K562 (cell line): ENCODE data around the gene PIWIL1. TPM values are rescaled to one million over a fixed set of nuclear protein-coding genes. Genes with fewer than 3 reads are reported as not detected.

ENCODE experiments used
- ATAC-seq: fragments of 200-7000 bp; cut with Tn5 transposase; 3 replicates; pipeline ENCODE4 v1.9.1; 2020; ENCODE audit warnings: moderate library complexity
- BruUV-seq: library from RNA; stranded (reverse); fragments of 400-500 nt; replicated peaks from 2 replicates; lab custom pipeline; 2021; lab: Mats Ljungman, UMichigan
- CTCF ChIA-PET: fragments of 300-600 bp; formaldehyde crosslinking; extraction: SDS; loops from one replicate; lab custom pipeline; 2021; ENCODE audit warnings: low intra/inter-chr PET ratio; lab: Yijun Ruan, JAX
- POLR2A ChIA-PET: fragments of 300-600, 350-650 bp; sonication (Branson Sonifier 250); formaldehyde crosslinking; extraction: SDS; loops from one replicate; lab custom pipeline; 2021; ENCODE audit warnings: antibody characterized with exemption, inconsistent platforms; lab: Yijun Ruan, JAX
- DNase-seq, 4 experiments: peaks; one replicate each; pipeline versions ENCODE4 v3.0.0 to v3.0.0-alpha.2; 2011 to 2018; ENCODE audit warnings: low spot score in 3 of 4, mixed read lengths in 3 of 4; ENCODE audit errors: extremely low read depth in 1 of 4
- FAIRE-seq: peaks from 2 replicates; lab custom pipeline; 2011; peaks lifted over from hg19 to GRCh38; lab: Jason Lieb, UNC
- H2AFZ ChIP-seq: 2 replicates; pipeline ENCODE4 v1.6.0; 2011; ENCODE audit warnings: low read depth, low read length, control low read depth, inconsistent platforms
- H3K27ac ChIP-seq: fragments of 200-600 bp; 3 replicates; pipeline ENCODE4 v1.8.0; 2011; ENCODE audit warnings: low read depth, mild to moderate bottlenecking, control low read depth, inconsistent platforms, low read length, moderate library complexity, mixed read lengths; ENCODE audit errors: extremely low read depth
- H3K27me3 ChIP-seq, 2 experiments: fragments of 300-600 bp in 1 of 2; 2 replicates in 1 of 2; 3 replicates in 1 of 2; pipeline versions ENCODE4 v1.6.0 to v1.8.0; 2011; ENCODE audit warnings: inconsistent platforms in 2 of 2, low read length in 2 of 2, mild to moderate bottlenecking in 1 of 2, mixed read lengths in 1 of 2, moderate library complexity in 1 of 2; ENCODE audit not compliant: control insufficient read depth in 2 of 2, insufficient read depth in 2 of 2
- H3K36me3 ChIP-seq: fragments of 300-600 bp; 3 replicates; pipeline ENCODE4 v1.8.0; 2011; ENCODE audit warnings: mild to moderate bottlenecking, low read length, inconsistent platforms; ENCODE audit not compliant: control insufficient read depth, insufficient read depth
- H3K4me1 ChIP-seq, 2 experiments: fragments of 200-600 bp in 1 of 2; replicated peaks in 1 of 2; 2 replicates in 1 of 2; 3 replicates in 1 of 2; pipeline versions ENCODE4 v1.5.1 to v1.8.0; 2011; ENCODE audit warnings: inconsistent platforms in 2 of 2, low read length in 2 of 2, mild to moderate bottlenecking in 1 of 2, mixed read lengths in 1 of 2, moderate library complexity in 1 of 2; ENCODE audit not compliant: control insufficient read depth in 2 of 2, insufficient read depth in 2 of 2
- H3K4me2 ChIP-seq: 2 replicates; pipeline ENCODE4 v1.6.1; 2011; ENCODE audit warnings: low read length, control low read depth, inconsistent platforms, mixed read lengths; ENCODE audit not compliant: insufficient read depth
- H3K4me3 ChIP-seq: fragments of 200-600 bp; sonication (generic), shearing (Covaris generic); 2 replicates; pipeline ENCODE4 v1.5.1; 2016; ENCODE audit warnings: control low read depth, inconsistent platforms
- H3K79me2 ChIP-seq: fragments of 200-600 bp; 3 replicates; pipeline ENCODE4 v1.8.0; 2011; ENCODE audit warnings: low read length, inconsistent platforms; ENCODE audit not compliant: control insufficient read depth, insufficient read depth
- H3K9ac ChIP-seq, 2 experiments: 2 replicates each; pipeline versions ENCODE4 v1.6.0 to v1.6.1; 2011; ENCODE audit warnings: low read depth in 2 of 2, low read length in 2 of 2, control low read depth in 1 of 2, inconsistent platforms in 1 of 2, mild to moderate bottlenecking in 1 of 2, mixed read lengths in 1 of 2; ENCODE audit not compliant: insufficient read depth in 1 of 2
- H3K9me1 ChIP-seq: one replicate; pipeline ENCODE4 v1.6.0; 2011; ENCODE audit warnings: inconsistent platforms, mild to moderate bottlenecking, low read length, moderate library complexity; ENCODE audit not compliant: control insufficient read depth, insufficient read depth
- H3K9me3 ChIP-seq: replicated peaks from 2 replicates; pipeline ENCODE4 v1.5.1; 2011; ENCODE audit warnings: low read depth, low read length, inconsistent platforms; ENCODE audit not compliant: control insufficient read depth, insufficient read depth
- H4K20me1 ChIP-seq: replicated peaks from 2 replicates; pipeline ENCODE4 v1.6.1; 2011; ENCODE audit warnings: low read length, inconsistent platforms, mixed read lengths; ENCODE audit not compliant: control insufficient read depth, insufficient read depth
- CBX3 ChIP-seq, 2 experiments: IDR thresholded peaks; 1 replicate in 1 of 2; 2 replicates in 1 of 2; pipeline ENCODE4 v1.6.1; 2012; ENCODE audit warnings: inconsistent platforms in 2 of 2, low read length in 2 of 2, borderline replicate concordance in 1 of 2, control low read depth in 1 of 2
- CCNT2 ChIP-seq: IDR thresholded peaks from 2 replicates; pipeline ENCODE4 v1.6.1; 2011; ENCODE audit warnings: borderline replicate concordance, low read depth, mild to moderate bottlenecking, moderate library complexity, mixed read lengths, low read length; ENCODE audit not compliant: insufficient read length; ENCODE audit errors: extremely low read depth
- DPF2 ChIP-seq: fragments of 450-650 bp; IDR thresholded peaks from 2 replicates; pipeline ENCODE4 v1.6.1; 2016
- MAFG ChIP-seq: fragments of 450-650 bp; conservative IDR thresholded peaks from 2 replicates; pipeline ENCODE4 v1.6.1; 2016; ENCODE audit warnings: missing genetic modification characterization, missing compliant biosample characterization
- RB1 ChIP-seq: fragments of 450-650 bp; IDR thresholded peaks from 2 replicates; pipeline ENCODE4 v1.6.1; 2017; ENCODE audit warnings: low read depth, mild to moderate bottlenecking
- TSC22D4 ChIP-seq: fragments of 450-650 bp; IDR thresholded peaks from 2 replicates; pipeline ENCODE4 v1.6.1; 2016; ENCODE audit warnings: missing genetic modification characterization, missing biosample characterization, control low read depth
- ZBTB33 ChIP-seq: sonication (generic); formaldehyde crosslinking; IDR thresholded peaks from 2 replicates; pipeline ENCODE4 v1.8.1; 2023; ENCODE audit warnings: mild to moderate bottlenecking, missing genetic modification reagents
- ZKSCAN8 ChIP-seq: fragments of 200-800 bp; sonication (Bioruptor generic); IDR thresholded peaks from 2 replicates; pipeline ENCODE4 v1.6.1; 2016; ENCODE audit warnings: missing genetic modification characterization, missing compliant biosample characterization
- ZNF12 ChIP-seq: sonication (generic); formaldehyde crosslinking; IDR thresholded peaks from 2 replicates; pipeline ENCODE4 v1.4.0; 2020; ENCODE audit warnings: mild to moderate bottlenecking, missing genetic modification reagents
- ZNF586 ChIP-seq: fragments of 450-650 bp; formaldehyde crosslinking; conservative IDR thresholded peaks from 2 replicates; pipeline ENCODE4 v1.4.0; 2020; ENCODE audit warnings: mild to moderate bottlenecking, moderate library complexity
- WGBS: fragments of 100-300 bp; shearing (Covaris generic); methylation state at CpG from one replicate; pipeline ENCODE4 v1.1.6; 2016; ENCODE audit warnings: low coverage, mixed read lengths; ENCODE audit not compliant: insufficient coverage; ENCODE audit errors: missing lambda C conversion rate; 5-methylcytosine and 5-hydroxymethylcytosine counted together
- in situ Hi-C: fragments of 300-500 bp; cut with MboI; formaldehyde crosslinking; loops from 4 replicates; pipeline ENCODE4 v1.15.0; 2018; ENCODE audit warnings: inconsistent platforms, mixed read lengths
- intact Hi-C: fragments of 100-400 bp; cut with micrococcal nuclease; formaldehyde crosslinking; loops from 2 replicates; pipeline ENCODE4 v1.14.2; 2022
- polyA plus RNA-seq, 8 experiments: library from polyadenylated mRNA; depleted of rRNA in 4 of 8; stranded (reverse) in 5 of 8; unstranded in 3 of 8; fragments of >200 nt; fragmentation: Nextera tagmentation in 2 of 8; fragmentation: Illumina TruSeq in 1 of 8; extraction: Ambion mirVana in 2 of 8; extraction: Trizol in 1 of 8; gene quantifications; 2 replicates each; pipeline versions ENCODE4 v1.2.1 to v1.2.3, GENCODE V29; 2011 to 2014; ENCODE audit warnings: inconsistent platforms in 1 of 8, missing spikeins in 1 of 8
- total RNA-seq, 7 experiments: library from RNA; depleted of rRNA in 6 of 7; stranded (reverse); fragments of >200 nt in 6 of 7; fragmentation: Illumina TruSeq in 2 of 7; extraction: Trizol in 2 of 7; gene quantifications; 2 replicates each; pipeline versions ENCODE4 v1.2.1 to v1.2.3, GENCODE V29; 2011 to 2021; ENCODE audit warnings: low replicate concordance in 1 of 7
- TF ChIP-seq, protein P1 (sequence below): sonication (generic); formaldehyde crosslinking; IDR thresholded peaks from 2 replicates; pipeline ENCODE4 v1.8.0; 2022; ENCODE audit warnings: missing genetic modification reagents, mild to moderate bottlenecking, borderline replicate concordance
- TF ChIP-seq, protein P2 (sequence below): IDR thresholded peaks from 2 replicates; pipeline ENCODE4 v1.6.1; 2016; ENCODE audit warnings: missing genetic modification characterization, missing compliant biosample characterization

The PIWIL1 gene
- total and polyA plus RNA-seq, 9 of the 15 experiments (the other 6 are each of a cell fraction or from before 2014, with no cell fraction given) = not detected

GRCh38 chr12:130339951-130340350 lies 2.3 kb downstream of the PIWIL1 start:
- no peak for ATAC-seq
- H3K36me3 ChIP-seq = no peaks in the 10 kb centered on the region
- peaks cover 0 to 12% of the 10 kb centered on the region in 2 experiments; a peak in 1 of 5 replicates for H3K27me3 ChIP-seq
- no peak for TF ChIP-seq DPF2
- TF ChIP-seq, protein P1, sequence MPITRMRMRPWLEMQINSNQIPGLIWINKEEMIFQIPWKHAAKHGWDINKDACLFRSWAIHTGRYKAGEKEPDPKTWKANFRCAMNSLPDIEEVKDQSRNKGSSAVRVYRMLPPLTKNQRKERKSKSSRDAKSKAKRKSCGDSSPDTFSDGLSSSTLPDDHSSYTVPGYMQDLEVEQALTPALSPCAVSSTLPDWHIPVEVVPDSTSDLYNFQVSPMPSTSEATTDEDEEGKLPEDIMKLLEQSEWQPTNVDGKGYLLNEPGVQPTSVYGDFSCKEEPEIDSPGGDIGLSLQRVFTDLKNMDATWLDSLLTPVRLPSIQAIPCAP (CRISPR knock-in tag) = no peak
- TF ChIP-seq MAFG (tag) = no peak
- TF ChIP-seq, protein P2, sequence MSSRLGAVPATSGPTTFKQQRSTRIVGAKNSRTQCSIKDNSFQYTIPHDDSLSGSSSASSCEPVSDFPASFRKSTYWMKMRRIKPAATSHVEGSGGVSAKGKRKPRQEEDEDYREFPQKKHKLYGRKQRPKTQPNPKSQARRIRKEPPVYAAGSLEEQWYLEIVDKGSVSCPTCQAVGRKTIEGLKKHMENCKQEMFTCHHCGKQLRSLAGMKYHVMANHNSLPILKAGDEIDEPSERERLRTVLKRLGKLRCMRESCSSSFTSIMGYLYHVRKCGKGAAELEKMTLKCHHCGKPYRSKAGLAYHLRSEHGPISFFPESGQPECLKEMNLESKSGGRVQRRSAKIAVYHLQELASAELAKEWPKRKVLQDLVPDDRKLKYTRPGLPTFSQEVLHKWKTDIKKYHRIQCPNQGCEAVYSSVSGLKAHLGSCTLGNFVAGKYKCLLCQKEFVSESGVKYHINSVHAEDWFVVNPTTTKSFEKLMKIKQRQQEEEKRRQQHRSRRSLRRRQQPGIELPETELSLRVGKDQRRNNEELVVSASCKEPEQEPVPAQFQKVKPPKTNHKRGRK = no peak
- TF ChIP-seq ZKSCAN8 (CRISPR knock-in tag) = no peak
- TF ChIP-seq RB1 = no peak
- TF ChIP-seq CBX3 (IDR thresholded peaks at IDR 0.05; ENCODE audit: borderline replicate concordance in 1 of 2, low read length in 2 of 2) = no peak
- no peak for TF ChIP-seq CCNT2
- TF ChIP-seq ZNF586 (CRISPR knock-in tag) = no peak
- no peak for TF ChIP-seq TSC22D4 (tag)
- no peak for TF ChIP-seq ZBTB33 (CRISPR knock-in tag)
- no peak for TF ChIP-seq ZNF12 (CRISPR knock-in tag)
- TF ChIP-seq, all 486 proteins: peak for 0
- DNase-seq (no peak), FAIRE-seq (no peak)
- peaks cover 0 to 3% of the 10 kb centered on the region in 2 experiments; a peak in 1 of 5 replicates for H3K4me1 ChIP-seq
- WGBS = 2% methylated on average over 15 of the region's 15 CpGs
- H3K4me2 ChIP-seq = no peak overlapping the region
- H3K9me3 ChIP-seq = no peaks in the 10 kb centered on the region
- intact Hi-C loops = loop anchor here (5.0 kb wide), 2 partner anchors 293 to 407 kb away; no protein-coding TSS in a partner anchor
- H4K20me1 ChIP-seq = no peaks in the 10 kb centered on the region
- in situ Hi-C loops = no loop called here
- H3K79me2 ChIP-seq = no peaks in the 10 kb centered on the region
- no peak overlapping the region for H3K9ac ChIP-seq
- H3K9me1 ChIP-seq = no peaks in the 10 kb centered on the region
- H2AFZ ChIP-seq = no peak overlapping the region
- CTCF ChIA-PET = no interaction called here
- no peak overlapping the region for H3K4me3 ChIP-seq
- no TSS peak for BruUV-seq
- POLR2A ChIA-PET = interaction anchor here (1.0 kb wide), 1 partner anchor 10 kb away, joined by 4 read pairs; no protein-coding TSS in a partner anchor
- H3K27ac ChIP-seq = no peak overlapping the region
